SK-N-SH (cell line): ENCODE results near the gene STAC. TPM values are rescaled to one million over a fixed set of nuclear protein-coding genes. Genes with fewer than 3 reads are reported as not detected.
A peak's percentile ranks its signal among the peaks of the same experiment; 100 is the strongest.

ENCODE experiments used
- CTCF ChIA-PET: fragments of 300-600, 350-600 bp; formaldehyde crosslinking; extraction: SDS; loops from one replicate; lab custom pipeline; 2021; lab: Yijun Ruan, JAX
- POLR2A ChIA-PET: fragments of 350-600 bp; sonication (Branson Sonifier 250); formaldehyde crosslinking; extraction: SDS; loops from one replicate; lab custom pipeline; 2020; ENCODE audit warnings: antibody characterized with exemption, inconsistent platforms; lab: Yijun Ruan, JAX
- DNase-seq: peaks from one replicate; pipeline ENCODE4 v3.0.0; 2012
- H2AFZ ChIP-seq: fragments of 200-600 bp; sonication (generic); 2 replicates; pipeline ENCODE4 v1.8.1; 2016; ENCODE audit warnings: antibody characterized with exemption, mild to moderate bottlenecking, low read depth
- H3F3A ChIP-seq: fragments of 200-600 bp; sonication (generic); replicated peaks from 2 replicates; pipeline ENCODE3; 2016; ENCODE audit warnings: antibody characterized with exemption, mild to moderate bottlenecking; ENCODE audit not compliant: insufficient read depth
- H3K27ac ChIP-seq, 2 experiments: fragments of 200-500 bp in 1 of 2; fragments of 200-600 bp in 1 of 2; sonication (Bioruptor generic) in 1 of 2; sonication (generic), shearing (Covaris generic) in 1 of 2; 2 replicates each; pipeline versions ENCODE4 v1.5.1 to v1.6.1; 2014 to 2016; ENCODE audit warnings: low read depth in 2 of 2, inconsistent platforms in 1 of 2, low read length in 1 of 2, mild to moderate bottlenecking in 1 of 2, mixed read lengths in 1 of 2
- H3K27me3 ChIP-seq: fragments of 200-600 bp; sonication (generic), shearing (Covaris generic); 2 replicates; pipeline ENCODE4 v1.6.1; 2016; ENCODE audit warnings: mixed run types; ENCODE audit not compliant: insufficient read depth
- H3K36me3 ChIP-seq, 2 experiments: fragments of 200-500 bp in 1 of 2; fragments of 200-600 bp in 1 of 2; sonication (Bioruptor generic) in 1 of 2; sonication (generic) in 1 of 2; replicated peaks in 1 of 2; 2 replicates each; pipeline versions ENCODE3 to v1.5.1; 2014 to 2016; ENCODE audit warnings: low read length in 1 of 2, mild to moderate bottlenecking in 1 of 2; ENCODE audit not compliant: insufficient read depth in 2 of 2, control insufficient read depth in 1 of 2
- H3K4me1 ChIP-seq, 2 experiments: fragments of 200-500 bp in 1 of 2; fragments of 200-600 bp in 1 of 2; sonication (Bioruptor generic) in 1 of 2; sonication (generic), shearing (Covaris generic) in 1 of 2; 2 replicates each; pipeline versions ENCODE4 v1.5.1 to v1.6.1; 2014 to 2016; ENCODE audit warnings: low read depth in 1 of 2, low read length in 1 of 2, mixed run types in 1 of 2; ENCODE audit not compliant: insufficient read depth in 2 of 2, control insufficient read depth in 1 of 2
- H3K4me2 ChIP-seq: fragments of 200-600 bp; sonication (generic), shearing (Covaris generic); 2 replicates; pipeline ENCODE4 v1.6.1; 2017; ENCODE audit warnings: mixed run types
- H3K4me3 ChIP-seq, 2 experiments: fragments of 200-500 bp in 1 of 2; fragments of 200-600 bp in 1 of 2; sonication (Bioruptor generic) in 1 of 2; sonication (generic), shearing (Covaris generic) in 1 of 2; 2 replicates each; pipeline versions ENCODE4 v1.5.1 to v1.8.1; 2014 to 2016; ENCODE audit warnings: low read depth in 2 of 2, inconsistent platforms in 1 of 2, low read length in 1 of 2, mild to moderate bottlenecking in 1 of 2, mixed read lengths in 1 of 2, moderate library complexity in 1 of 2
- H3K79me2 ChIP-seq: fragments of 200-600 bp; sonication (generic); 2 replicates; pipeline ENCODE4 v1.8.1; 2017; ENCODE audit warnings: mild to moderate bottlenecking; ENCODE audit not compliant: insufficient read depth
- H3K9ac ChIP-seq: fragments of 200-600 bp; sonication (generic); 2 replicates; pipeline ENCODE4 v1.6.1; 2017; ENCODE audit warnings: mixed run types
- H3K9me2 ChIP-seq: fragments of 200-600 bp; sonication (generic); 2 replicates; pipeline ENCODE4 v1.6.1; 2017; ENCODE audit warnings: mixed run types
- H3K9me3 ChIP-seq: fragments of 200-600 bp; sonication (generic); 2 replicates; pipeline ENCODE4 v1.6.1; 2017; ENCODE audit warnings: mixed run types, mild to moderate bottlenecking, moderate library complexity
- H4K20me1 ChIP-seq: fragments of 200-600 bp; sonication (generic); 2 replicates; pipeline ENCODE4 v1.6.1; 2017; ENCODE audit warnings: mild to moderate bottlenecking, mixed run types; ENCODE audit not compliant: insufficient read depth
- CHD2 ChIP-seq: fragments of 150-350 bp; IDR thresholded peaks from 2 replicates; pipeline ENCODE4 v1.6.1; 2018; ENCODE audit warnings: low read length; ENCODE audit not compliant: partially characterized antibody
- CTCF ChIP-seq: fragments of 200-600 bp; sonication (generic); IDR thresholded peaks from 2 replicates; pipeline ENCODE4 v1.6.1; 2017; ENCODE audit warnings: antibody characterized with exemption, mild to moderate bottlenecking, moderate library complexity
- EP300 ChIP-seq, 2 experiments: IDR thresholded peaks; 2 replicates each; pipeline versions ENCODE4 v1.4.0 to v1.6.1; 2012; ENCODE audit warnings: borderline replicate concordance in 1 of 2, low read depth in 1 of 2, low read length in 1 of 2
- EZH2phosphoT487 ChIP-seq: fragments of 200-600 bp; sonication (generic); IDR thresholded peaks from 2 replicates; pipeline ENCODE4 v1.6.1; 2017; ENCODE audit warnings: low read depth, mixed run types, mild to moderate bottlenecking, antibody characterized with exemption, moderate library complexity, borderline replicate concordance
- MAX ChIP-seq: IDR thresholded peaks from 2 replicates; pipeline ENCODE4 v1.4.0; 2012; ENCODE audit warnings: low read depth
- MEF2A ChIP-seq: IDR thresholded peaks from 2 replicates; pipeline ENCODE4 v1.4.0; 2012; ENCODE audit warnings: low read depth, borderline replicate concordance
- MXI1 ChIP-seq: IDR thresholded peaks from 2 replicates; pipeline ENCODE4 v1.6.1; 2012; ENCODE audit warnings: mild to moderate bottlenecking, low read depth, low read length, improper control_type of control experiment
- NRF1 ChIP-seq: IDR thresholded peaks from 2 replicates; pipeline ENCODE4 v1.6.1; 2012; ENCODE audit warnings: low read depth, mild to moderate bottlenecking, low read length
- PBX3 ChIP-seq: IDR thresholded peaks from 2 replicates; pipeline ENCODE4; 2012
- POLR2AphosphoS5 ChIP-seq: IDR thresholded peaks from 2 replicates; pipeline ENCODE4 v1.6.1; 2012; ENCODE audit warnings: low read depth, low read length
- RAD21 ChIP-seq: IDR thresholded peaks from 2 replicates; pipeline ENCODE4 v1.6.1; 2012; ENCODE audit warnings: mild to moderate bottlenecking, low read length
- RCOR1 ChIP-seq: fragments of 150-350 bp; IDR thresholded peaks from 2 replicates; pipeline ENCODE4 v1.6.1; 2017; ENCODE audit warnings: antibody characterized with exemption, low read length
- REST ChIP-seq: IDR thresholded peaks from 2 replicates; pipeline ENCODE4 v1.6.1; 2012; ENCODE audit warnings: mild to moderate bottlenecking, low read depth, low read length, moderate library complexity
- RFX5 ChIP-seq: IDR thresholded peaks from 2 replicates; pipeline ENCODE4 v1.6.1; 2012; ENCODE audit warnings: mild to moderate bottlenecking, improper control_type of control experiment, low read length
- RXRA ChIP-seq: IDR thresholded peaks from 2 replicates; pipeline ENCODE4 v1.4.0; 2012; ENCODE audit warnings: low read depth, mild to moderate bottlenecking, borderline replicate concordance
- TAF1 ChIP-seq: IDR thresholded peaks from 2 replicates; pipeline ENCODE4 v1.6.1; 2012; ENCODE audit warnings: low read depth, mild to moderate bottlenecking, low read length, moderate library complexity, borderline replicate concordance
- TEAD4 ChIP-seq: IDR thresholded peaks from 2 replicates; pipeline ENCODE4 v1.4.0; 2012; ENCODE audit warnings: mild to moderate bottlenecking, borderline replicate concordance; ENCODE audit not compliant: insufficient read depth
- WGBS: methylation state at CpG from one replicate; pipeline ENCODE4 v1.1.6; 2017; ENCODE audit warnings: low lambda C conversion rate; 5-methylcytosine and 5-hydroxymethylcytosine counted together
- polyA plus RNA-seq, 3 experiments: library from polyadenylated mRNA; depleted of rRNA; stranded (reverse); fragments of >200 nt; gene quantifications; 2 replicates each; pipeline ENCODE4 v1.2.3, GENCODE V29; 2012

Gene STAC
- polyA plus RNA-seq, 1 of the 3 experiments (the other 2 are of a cell fraction), result 25.0 TPM

GRCh38 chr3:36511791-36512486 is 131.6 kb downstream of the STAC start:
- POLR2A ChIA-PET, result no interaction called here
- TF ChIP-seq MEF2A, result no peak
- TF ChIP-seq RFX5, result no peak
- no peak for TF ChIP-seq RAD21
- no peak for TF ChIP-seq CHD2
- TF ChIP-seq POLR2AphosphoS5, result no peak
- no peak for TF ChIP-seq RCOR1
- no peak for TF ChIP-seq EZH2phosphoT487
- no peak for TF ChIP-seq NRF1
- no peak for TF ChIP-seq CTCF
- no peak for TF ChIP-seq EP300 (IDR thresholded peaks at IDR 0.05; ENCODE audit: borderline replicate concordance in 1 of 2, low read depth in 1 of 2, low read length in 1 of 2)
- TF ChIP-seq MXI1, result no peak
- TF ChIP-seq PBX3, result no peak
- peaks cover 13 to 54% of the 10 kb centered on the region in 2 experiments for H3K36me3 ChIP-seq
- 44% methylated on average over 5 of the region's 5 CpGs for WGBS
- H3K27me3 ChIP-seq, result no peaks in the 10 kb centered on the region
- no peak overlapping the region for H3K4me3 ChIP-seq
- H3K27ac ChIP-seq, result peak overlapping the region in 1 of 2 experiments; percentile 90; a peak in 2 of 4 replicates
- no peaks in the 10 kb centered on the region for H4K20me1 ChIP-seq
- H3K79me2 ChIP-seq, result no peaks in the 10 kb centered on the region; the same call in 1 of the 2 replicates
- H3K9me2 ChIP-seq, result no peaks in the 10 kb centered on the region
- DNase-seq, result no peak
- H3K4me1 ChIP-seq, result peaks cover 0 to 23% of the 10 kb centered on the region in 2 experiments; a peak in 3 of 4 replicates
- no peak overlapping the region for H2AFZ ChIP-seq
- peaks cover 11% of the 10 kb centered on the region; the same call in 1 of the 2 replicates for H3K9me3 ChIP-seq
- H3F3A ChIP-seq, result no peaks in the 10 kb centered on the region
- H3K4me2 ChIP-seq, result no peak overlapping the region
- CTCF ChIA-PET, result interaction anchor here (0.7 kb wide), 1 partner anchor 8 kb away, joined by 3 read pairs; no protein-coding TSS in a partner anchor
- no peak overlapping the region for H3K9ac ChIP-seq

GRCh38 chr3:36512555-36512954 is 132.3 kb downstream of the STAC start:
- Histone ChIP-seq H2AFZ (no peak overlapping the region), H3K4me1 (peaks cover 0 to 27% of the 10 kb centered on the region in 2 experiments; a peak in 3 of 4 replicates), H3K27ac (peak overlapping the region in 1 of 2 experiments; percentile 90; a peak in 2 of 4 replicates), H3K9me2 (no peaks in the 10 kb centered on the region), H3K4me3 (no peak overlapping the region), H3K9ac (no peak overlapping the region), H3K27me3 (no peaks in the 10 kb centered on the region), H3K79me2 (no peaks in the 10 kb centered on the region; the same call in 1 of the 2 replicates), H4K20me1 (no peaks in the 10 kb centered on the region), H3F3A (no peaks in the 10 kb centered on the region), H3K36me3 (peaks cover 11 to 53% of the 10 kb centered on the region in 2 experiments), H3K9me3 (peaks cover 11% of the 10 kb centered on the region; the same call in 1 of the 2 replicates), H3K4me2 (no peak overlapping the region)
- ChIA-PET POLR2A (interaction anchor here (0.7 kb wide), 1 partner anchor 10 kb away, joined by 3 read pairs; no protein-coding TSS in a partner anchor), CTCF (interaction anchor here (0.7 kb wide), 1 partner anchor 9 kb away, joined by 3 read pairs; no protein-coding TSS in a partner anchor)
- 68% methylated on average over 3 of the region's 3 CpGs for WGBS
- DNase-seq, result no peak
- TF ChIP-seq TEAD4 (no peak), CTCF (no peak), RXRA (no peak), EZH2phosphoT487 (no peak), MAX (no peak), TAF1 (no peak), REST (no peak)
